SU-DHL-6 (cell line): Measurements from ENCODE around the gene MPND.

Experiments
- H2AFZ ChIP-seq: fragments of 200-600 bp; sonication (generic); 2 replicates; pipeline ENCODE4 v1.6.1; 2014; ENCODE audit warnings: low read depth, mild to moderate bottlenecking, moderate library complexity, mixed read lengths, antibody characterized with exemption, low read length; ENCODE audit not compliant: severe bottlenecking
- H3F3A ChIP-seq: fragments of 200-600 bp; shearing (Covaris generic); 2 replicates; pipeline ENCODE4 v1.6.0; 2016; ENCODE audit warnings: antibody characterized with exemption, mild to moderate bottlenecking; ENCODE audit not compliant: insufficient read depth
- H3K27ac ChIP-seq: fragments of 200-600 bp; sonication (generic); 2 replicates; pipeline ENCODE4 v1.5.1; 2016; ENCODE audit warnings: low read depth, mild to moderate bottlenecking, low read length, moderate library complexity, mixed read lengths
- H3K27me3 ChIP-seq: fragments of 200-600 bp; sonication (generic), shearing (Covaris generic); 2 replicates; pipeline ENCODE4 v1.6.0; 2014; ENCODE audit warnings: mild to moderate bottlenecking, low read length
- H3K36me3 ChIP-seq: fragments of 200-600 bp; sonication (generic); 2 replicates; pipeline ENCODE4 v1.6.1; 2014; ENCODE audit warnings: mild to moderate bottlenecking, low read length, mixed read lengths
- H3K4me2 ChIP-seq: fragments of 300-600, 200-600 bp; shearing (Covaris generic), sonication (generic); 2 replicates; pipeline ENCODE4 v1.6.0; 2014; ENCODE audit warnings: low read length, low read depth, mild to moderate bottlenecking; ENCODE audit not compliant: poor library complexity, severe bottlenecking
- H3K4me3 ChIP-seq: fragments of 200-600 bp; sonication (generic); 2 replicates; pipeline ENCODE4 v1.5.1; 2014; ENCODE audit warnings: antibody characterized with exemption, low read length, mild to moderate bottlenecking, mixed read lengths; ENCODE audit not compliant: insufficient read depth, poor library complexity, severe bottlenecking
- H3K79me2 ChIP-seq: fragments of 200-600 bp; sonication (generic); 2 replicates; pipeline ENCODE4 v1.6.1; 2014; ENCODE audit warnings: mild to moderate bottlenecking, low read length, moderate library complexity; ENCODE audit not compliant: insufficient read depth
- H3K9ac ChIP-seq: fragments of 200-600 bp; sonication (generic); 2 replicates; pipeline ENCODE4 v1.7.0; 2014; ENCODE audit warnings: mild to moderate bottlenecking, low read length
- H3K9me2 ChIP-seq: fragments of 200-600 bp; sonication (generic); replicated peaks from 2 replicates; pipeline ENCODE4 v1.6.1; 2014; ENCODE audit warnings: low read length; ENCODE audit not compliant: insufficient read depth
- H3K9me3 ChIP-seq: fragments of 200-600 bp; sonication (generic); 2 replicates; pipeline ENCODE4 v1.6.1; 2014; ENCODE audit warnings: low read length, mixed read lengths; ENCODE audit not compliant: insufficient read depth
- H4K20me1 ChIP-seq: fragments of 200-600 bp; sonication (generic); 2 replicates; pipeline ENCODE4 v1.6.1; 2014; ENCODE audit warnings: low read depth, mild to moderate bottlenecking, antibody characterized with exemption, low read length, moderate library complexity, mixed read lengths
- EZH2phosphoT487 ChIP-seq: fragments of 200-600 bp; sonication (generic), shearing (Covaris generic); conservative IDR thresholded peaks from 2 replicates; pipeline ENCODE4 v1.6.1; 2018; ENCODE audit warnings: mild to moderate bottlenecking, antibody characterized with exemption, low read length, moderate library complexity, mixed read lengths
- TF ChIP-seq, protein P1 (sequence below): fragments of 200-600 bp; sonication (generic); IDR thresholded peaks from one replicate; pipeline ENCODE4 v1.5.1; 2017; ENCODE audit warnings: antibody characterized with exemption, mild to moderate bottlenecking, low read length, moderate library complexity; ENCODE audit not compliant: insufficient read depth, poor library complexity, severe bottlenecking

The MPND gene

GRCh38 chr19:4372165-4373012 lies 29.0 kb downstream of the MPND start:
- no peaks in the 10 kb centered on the region for H3K27me3 ChIP-seq
- no peak overlapping the region for H3K9ac ChIP-seq
- H3K79me2 ChIP-seq, result peaks cover 55% of the 10 kb centered on the region
- H3K27ac ChIP-seq, result no peak overlapping the region
- H3K9me3 ChIP-seq, result no peaks in the 10 kb centered on the region
- no peak overlapping the region for H3K4me2 ChIP-seq
- H3K9me2 ChIP-seq, result no peaks in the 10 kb centered on the region
- no peak overlapping the region for H3K4me3 ChIP-seq
- peaks cover 21% of the 10 kb centered on the region for H3F3A ChIP-seq
- TF ChIP-seq, protein P1, sequence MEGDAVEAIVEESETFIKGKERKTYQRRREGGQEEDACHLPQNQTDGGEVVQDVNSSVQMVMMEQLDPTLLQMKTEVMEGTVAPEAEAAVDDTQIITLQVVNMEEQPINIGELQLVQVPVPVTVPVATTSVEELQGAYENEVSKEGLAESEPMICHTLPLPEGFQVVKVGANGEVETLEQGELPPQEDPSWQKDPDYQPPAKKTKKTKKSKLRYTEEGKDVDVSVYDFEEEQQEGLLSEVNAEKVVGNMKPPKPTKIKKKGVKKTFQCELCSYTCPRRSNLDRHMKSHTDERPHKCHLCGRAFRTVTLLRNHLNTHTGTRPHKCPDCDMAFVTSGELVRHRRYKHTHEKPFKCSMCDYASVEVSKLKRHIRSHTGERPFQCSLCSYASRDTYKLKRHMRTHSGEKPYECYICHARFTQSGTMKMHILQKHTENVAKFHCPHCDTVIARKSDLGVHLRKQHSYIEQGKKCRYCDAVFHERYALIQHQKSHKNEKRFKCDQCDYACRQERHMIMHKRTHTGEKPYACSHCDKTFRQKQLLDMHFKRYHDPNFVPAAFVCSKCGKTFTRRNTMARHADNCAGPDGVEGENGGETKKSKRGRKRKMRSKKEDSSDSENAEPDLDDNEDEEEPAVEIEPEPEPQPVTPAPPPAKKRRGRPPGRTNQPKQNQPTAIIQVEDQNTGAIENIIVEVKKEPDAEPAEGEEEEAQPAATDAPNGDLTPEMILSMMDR, result no peak
- no peak for TF ChIP-seq EZH2phosphoT487
- no peaks in the 10 kb centered on the region for H3K36me3 ChIP-seq
- H2AFZ ChIP-seq, result no peak overlapping the region
- H4K20me1 ChIP-seq, result no peaks in the 10 kb centered on the region

DNA sequence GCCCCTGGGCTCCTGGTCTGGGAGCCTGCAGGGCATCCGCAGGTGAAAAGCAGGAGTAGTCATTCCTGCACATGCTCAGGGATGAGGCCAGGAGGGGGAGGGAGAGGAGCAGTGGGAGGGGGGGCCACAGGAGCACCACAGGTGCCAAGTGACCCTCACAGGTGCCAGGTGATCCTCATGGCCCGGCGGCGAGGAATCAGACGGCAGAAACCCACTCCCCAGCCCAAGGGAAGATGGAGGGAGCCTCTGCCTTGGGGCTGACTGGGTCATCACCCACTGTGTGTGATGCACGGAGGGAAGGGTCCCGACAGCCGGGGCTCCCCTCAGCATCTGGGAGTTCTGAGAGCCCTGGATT lies 29.6 kb downstream of the MPND start:
- Histone ChIP-seq H2AFZ (no peak overlapping the region), H3F3A (peaks cover 21% of the 10 kb centered on the region), H3K9me3 (no peaks in the 10 kb centered on the region), H3K4me2 (no peak overlapping the region), H3K9ac (no peak overlapping the region), H3K79me2 (peaks cover 61% of the 10 kb centered on the region), H3K27me3 (no peaks in the 10 kb centered on the region), H3K4me3 (no peak overlapping the region), H3K27ac (no peak overlapping the region), H3K36me3 (no peaks in the 10 kb centered on the region), H4K20me1 (no peaks in the 10 kb centered on the region), H3K9me2 (no peaks in the 10 kb centered on the region)
- no peak for TF ChIP-seq EZH2phosphoT487
- TF ChIP-seq, protein P1, result no peak

DNA sequence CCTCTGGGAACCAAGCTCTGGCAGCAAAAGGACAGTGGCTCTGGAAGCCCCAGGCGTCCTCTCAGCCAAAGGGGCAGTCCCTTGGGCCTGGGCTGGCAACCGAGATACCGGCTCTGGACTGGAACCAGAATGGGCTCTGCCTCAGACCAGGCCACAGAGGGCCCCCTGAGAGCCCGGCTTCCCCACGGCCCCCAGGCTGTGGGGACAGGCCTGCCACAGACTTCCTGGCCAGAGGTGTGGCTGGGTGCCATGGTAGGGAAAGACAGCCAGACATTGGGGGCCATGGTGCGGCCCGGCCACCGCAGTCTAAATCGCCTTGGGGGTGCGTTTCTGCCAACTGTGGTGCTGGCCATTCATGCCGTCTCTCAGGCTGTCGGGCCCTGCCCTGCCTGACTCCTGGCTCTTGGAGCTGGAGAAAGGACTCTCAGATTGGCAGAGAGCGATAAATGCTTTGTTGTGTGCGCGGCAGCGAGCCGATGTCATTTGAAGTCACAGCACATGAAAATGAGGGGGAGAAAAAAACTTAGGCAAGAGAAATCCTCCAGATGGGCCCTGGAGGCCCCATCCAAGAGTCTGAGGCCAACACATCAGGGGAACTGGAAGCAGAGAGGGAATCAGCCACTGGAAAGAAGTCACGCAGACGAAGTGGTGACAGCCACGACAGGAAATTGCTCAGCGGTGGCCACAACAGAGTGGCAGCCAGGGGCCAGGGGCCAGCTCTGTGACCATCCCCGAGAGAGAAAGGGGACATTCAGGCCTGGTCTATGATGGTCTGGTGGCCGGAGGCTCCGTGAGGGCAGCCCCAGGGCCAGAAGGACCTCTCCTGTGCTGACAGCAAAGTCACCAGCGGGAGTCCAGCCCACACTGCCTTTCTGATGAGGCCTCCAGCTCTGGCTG lies 30.5 kb downstream of the MPND start:
- Histone ChIP-seq H3K9ac (no peak overlapping the region), H3K4me3 (no peak overlapping the region), H3F3A (peaks cover 15% of the 10 kb centered on the region), H2AFZ (no peak overlapping the region), H3K79me2 (peaks cover 64% of the 10 kb centered on the region), H3K27me3 (no peaks in the 10 kb centered on the region), H3K9me3 (no peaks in the 10 kb centered on the region), H3K27ac (no peak overlapping the region), H3K4me2 (no peak overlapping the region), H3K9me2 (no peaks in the 10 kb centered on the region), H3K36me3 (no peaks in the 10 kb centered on the region), H4K20me1 (no peaks in the 10 kb centered on the region)
- TF ChIP-seq, protein P1, result no peak
- no peak for TF ChIP-seq EZH2phosphoT487
